GM12865 (cell line): Measurements from ENCODE around the gene FLACC1.
"Not testable (repeated sequence)": the region's sequence is repeated elsewhere in the genome, so short reads cannot be mapped to it uniquely, and the experiment has no call there.

Source experiments
- DNase-seq: peaks from one replicate; pipeline ENCODE4 v3.0.0; 2010; ENCODE audit warnings: low read depth
- H3K4me3 ChIP-seq: 2 replicates; pipeline ENCODE4 v1.5.1; 2011; ENCODE audit warnings: mild to moderate bottlenecking, low read depth, low read length, control low read depth
- TF ChIP-seq, protein P1 (sequence below): IDR thresholded peaks from 2 replicates; pipeline ENCODE4 v1.5.1; 2011; ENCODE audit warnings: low read length, control low read depth, low read depth, inconsistent platforms; ENCODE audit not compliant: insufficient read depth; ENCODE audit errors: missing control alignments

The FLACC1 gene

DNA sequence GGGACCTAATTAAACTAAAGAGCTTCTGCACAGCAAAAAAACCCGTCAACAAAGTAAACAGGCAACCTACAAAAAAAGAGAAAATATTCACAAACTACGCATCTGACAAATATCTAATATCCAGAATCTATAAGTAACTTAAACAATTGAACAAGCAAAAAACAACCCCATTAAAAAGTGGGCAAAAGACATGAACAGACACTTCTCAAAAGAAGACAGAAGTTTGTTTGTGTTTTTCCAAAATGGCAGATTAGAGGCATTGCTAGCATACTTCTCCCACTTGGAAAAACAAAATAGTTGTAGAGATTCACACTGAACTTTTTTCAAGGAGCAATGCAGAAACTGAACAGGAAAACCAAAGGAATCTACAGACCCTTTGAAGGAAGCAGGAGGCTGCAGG is 37.6 kb downstream of the FLACC1 start:
- no peak for DNase-seq
- TF ChIP-seq, protein P1, sequence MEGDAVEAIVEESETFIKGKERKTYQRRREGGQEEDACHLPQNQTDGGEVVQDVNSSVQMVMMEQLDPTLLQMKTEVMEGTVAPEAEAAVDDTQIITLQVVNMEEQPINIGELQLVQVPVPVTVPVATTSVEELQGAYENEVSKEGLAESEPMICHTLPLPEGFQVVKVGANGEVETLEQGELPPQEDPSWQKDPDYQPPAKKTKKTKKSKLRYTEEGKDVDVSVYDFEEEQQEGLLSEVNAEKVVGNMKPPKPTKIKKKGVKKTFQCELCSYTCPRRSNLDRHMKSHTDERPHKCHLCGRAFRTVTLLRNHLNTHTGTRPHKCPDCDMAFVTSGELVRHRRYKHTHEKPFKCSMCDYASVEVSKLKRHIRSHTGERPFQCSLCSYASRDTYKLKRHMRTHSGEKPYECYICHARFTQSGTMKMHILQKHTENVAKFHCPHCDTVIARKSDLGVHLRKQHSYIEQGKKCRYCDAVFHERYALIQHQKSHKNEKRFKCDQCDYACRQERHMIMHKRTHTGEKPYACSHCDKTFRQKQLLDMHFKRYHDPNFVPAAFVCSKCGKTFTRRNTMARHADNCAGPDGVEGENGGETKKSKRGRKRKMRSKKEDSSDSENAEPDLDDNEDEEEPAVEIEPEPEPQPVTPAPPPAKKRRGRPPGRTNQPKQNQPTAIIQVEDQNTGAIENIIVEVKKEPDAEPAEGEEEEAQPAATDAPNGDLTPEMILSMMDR: no peak
- no peak overlapping the region for H3K4me3 ChIP-seq

DNA sequence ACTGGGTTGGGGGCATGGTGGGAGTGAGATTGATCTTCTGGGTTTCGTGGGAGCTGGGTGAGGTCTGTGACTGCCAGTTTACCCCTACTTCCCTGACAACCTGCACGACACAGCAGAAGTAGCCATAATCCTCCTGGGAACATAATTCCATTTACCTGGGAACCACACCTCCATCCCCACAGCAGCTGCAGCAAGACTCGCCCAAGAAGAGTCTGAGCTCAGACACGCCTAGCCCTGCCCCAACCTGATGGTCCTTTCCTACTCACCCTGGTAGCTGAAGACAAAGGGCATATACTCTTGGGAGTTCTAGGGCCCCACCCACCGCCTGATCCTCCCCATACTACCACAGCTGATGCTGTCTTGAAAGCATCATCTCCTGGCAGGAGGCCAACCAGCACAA is 43.8 kb downstream of the FLACC1 start:
- TF ChIP-seq, protein P1: no peak
- no peak for DNase-seq

DNA sequence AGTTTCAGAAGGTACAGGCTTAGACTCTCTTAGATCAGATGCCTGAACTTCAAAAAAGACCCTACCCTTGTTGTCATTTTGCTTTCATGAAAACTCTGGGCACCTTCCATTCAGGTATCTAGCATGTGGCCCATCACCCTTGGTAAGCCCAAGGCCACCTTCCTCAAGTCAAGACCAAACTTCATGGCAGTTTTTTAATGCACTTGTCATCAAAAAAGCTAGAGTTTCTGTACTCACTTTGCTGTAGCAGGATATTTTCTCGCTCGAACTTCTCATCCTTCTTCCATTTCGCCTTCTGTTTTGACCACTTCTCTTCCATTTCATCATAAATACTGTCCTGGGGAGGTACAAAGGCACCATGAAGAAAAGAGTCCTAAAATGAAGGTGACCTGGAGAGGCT is 48.2 kb downstream of the FLACC1 start:
- DNase-seq: no peak
- no peak overlapping the region for H3K4me3 ChIP-seq
- TF ChIP-seq, protein P1: no peak

More for the DNA sequence above, 43.8 kb downstream of the FLACC1 start:
- no peak overlapping the region for H3K4me3 ChIP-seq

DNA sequence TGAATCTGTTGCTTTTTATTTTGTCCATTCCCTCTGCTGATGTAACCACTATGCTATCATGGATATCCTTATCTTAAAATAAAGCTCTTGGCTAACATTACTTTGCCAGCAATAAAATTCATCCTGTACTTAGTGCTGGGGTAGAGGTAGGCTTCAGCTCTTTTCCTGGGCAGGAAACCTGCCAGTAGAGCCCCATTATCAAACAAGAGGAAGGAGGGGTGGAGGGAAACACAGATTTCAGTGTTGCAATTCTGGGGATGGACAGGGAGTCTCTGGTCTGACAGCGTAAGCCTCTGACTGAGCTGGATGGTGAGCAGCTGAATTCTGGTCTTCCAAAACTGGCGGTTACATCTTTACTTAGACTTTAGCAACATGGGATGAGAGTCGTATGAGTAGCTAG is 49.3 kb downstream of the FLACC1 start:
- DNase-seq: no peak
- TF ChIP-seq, protein P1: no peak
- H3K4me3 ChIP-seq: no peak overlapping the region

DNA sequence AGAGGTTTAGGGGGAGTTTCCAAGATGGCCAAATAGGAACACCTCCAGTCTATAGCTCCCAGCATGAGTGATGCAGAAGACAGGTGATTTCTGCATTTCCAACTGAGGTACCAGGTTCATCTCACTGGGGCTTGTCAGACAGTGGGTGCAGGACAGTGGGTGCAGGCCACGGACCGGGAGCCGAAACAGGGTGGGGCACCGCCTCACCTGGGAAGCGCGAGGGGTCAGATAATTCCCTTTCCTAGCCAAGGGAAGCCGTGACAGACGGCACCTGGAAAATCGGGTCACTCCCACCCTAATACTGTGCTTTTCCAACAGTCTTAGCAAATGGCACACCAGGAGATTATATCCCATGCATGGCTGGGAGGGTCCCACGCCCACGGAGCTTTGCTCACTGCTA is 57.2 kb downstream of the FLACC1 start:
- H3K4me3 ChIP-seq, DNase-seq: not testable (repeated sequence)

DNA sequence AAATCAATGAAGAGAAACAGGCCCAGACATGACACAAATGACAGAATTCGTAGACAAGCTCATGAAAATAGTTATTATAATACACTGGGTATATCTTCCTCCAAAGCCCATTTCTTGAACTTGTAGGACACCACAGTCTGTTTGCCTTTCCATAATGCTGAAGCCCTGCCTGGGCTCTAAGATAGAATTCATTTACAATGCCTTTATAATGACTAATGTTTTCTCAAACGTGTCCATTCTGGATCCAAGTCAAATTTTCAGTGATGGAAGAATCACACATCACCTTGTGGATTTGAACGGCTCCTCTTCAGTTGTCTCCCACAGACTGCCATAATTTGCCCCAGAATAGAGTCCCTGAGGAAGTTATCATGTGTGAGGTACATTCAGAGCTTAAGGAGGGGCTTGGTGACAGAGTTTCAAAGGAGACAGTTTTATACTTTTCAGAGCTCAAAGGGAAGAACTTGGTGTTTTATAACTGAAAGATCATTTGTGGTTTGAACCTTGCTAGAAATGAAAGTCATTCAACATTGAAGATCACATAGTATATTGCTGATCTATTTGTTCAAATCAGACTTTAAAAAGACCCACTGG is 58.6 kb downstream of the FLACC1 start:
- H3K4me3 ChIP-seq: no peak overlapping the region
- TF ChIP-seq, protein P1: no peak
- no peak for DNase-seq

DNA sequence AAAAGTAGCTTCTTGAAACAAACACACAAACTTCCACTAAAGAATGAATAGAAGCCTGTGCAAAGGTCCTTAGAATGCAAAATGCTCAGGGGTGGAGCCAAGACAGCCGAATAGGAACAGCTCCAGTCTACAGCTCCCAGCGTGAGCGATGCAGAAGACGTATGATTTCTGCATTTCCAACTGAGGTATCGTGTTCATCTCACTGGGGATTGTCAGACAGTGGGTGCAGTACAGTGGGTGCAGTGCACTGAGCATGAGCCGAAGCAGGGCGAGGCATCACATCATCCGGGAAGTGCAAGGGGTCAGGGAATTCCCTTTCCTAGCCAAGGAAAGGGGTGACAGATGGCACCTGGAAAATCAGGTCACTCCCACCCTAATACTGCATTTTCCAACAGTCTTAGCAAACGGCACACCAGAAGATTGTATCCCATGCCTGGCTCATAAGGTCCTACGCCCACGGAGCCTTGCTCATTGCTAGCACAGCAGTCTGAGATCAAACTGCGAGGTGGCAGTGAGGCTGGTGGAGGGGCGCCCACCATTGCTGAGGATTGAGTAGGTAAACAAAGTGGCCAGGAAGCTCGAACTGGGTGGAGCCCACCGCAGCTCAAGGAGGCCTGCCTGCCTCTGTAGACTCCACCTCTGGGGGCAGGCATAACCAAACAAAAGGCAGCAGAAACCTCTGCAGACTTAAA is 66.5 kb downstream of the FLACC1 start:
- H3K4me3 ChIP-seq, DNase-seq: not testable (repeated sequence)

DNA sequence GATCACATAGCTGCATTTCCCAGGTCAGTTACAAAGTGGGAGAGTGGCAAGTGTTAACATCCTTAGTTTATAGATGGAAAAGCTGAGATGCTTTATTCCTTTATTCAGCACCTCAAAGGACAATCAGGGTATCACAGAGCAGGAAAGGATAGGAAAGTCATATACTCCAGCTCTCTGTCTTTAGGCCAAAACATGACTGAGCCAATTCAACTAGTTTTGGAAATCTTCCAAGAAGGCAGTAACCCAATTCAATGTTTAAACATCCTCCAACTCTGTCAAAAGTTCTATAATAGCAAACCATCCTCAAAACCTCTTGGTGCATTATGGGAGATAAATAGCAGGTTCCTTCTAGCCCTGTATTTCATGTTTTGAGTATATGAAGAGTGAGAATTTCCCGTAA is 71.6 kb downstream of the FLACC1 start:
- DNase-seq: no peak
- no peak overlapping the region for H3K4me3 ChIP-seq
- TF ChIP-seq, protein P1: no peak
